Hematopoietic multipotent progenitor cell treated with erythropoietin and hydrocortisone succinate and interleukin-3 and kit ligand, for 4 days (in vitro differentiated cells): ENCODE results near the gene FAM98C.
"Not testable (repeated sequence)": the region's sequence is repeated elsewhere in the genome, so short reads cannot be mapped to it uniquely, and the experiment has no call there.

Source experiments
- DNase-seq: peaks from one replicate; pipeline ENCODE4 v3.0.0-alpha.2; 2015

Gene FAM98C

DNA sequence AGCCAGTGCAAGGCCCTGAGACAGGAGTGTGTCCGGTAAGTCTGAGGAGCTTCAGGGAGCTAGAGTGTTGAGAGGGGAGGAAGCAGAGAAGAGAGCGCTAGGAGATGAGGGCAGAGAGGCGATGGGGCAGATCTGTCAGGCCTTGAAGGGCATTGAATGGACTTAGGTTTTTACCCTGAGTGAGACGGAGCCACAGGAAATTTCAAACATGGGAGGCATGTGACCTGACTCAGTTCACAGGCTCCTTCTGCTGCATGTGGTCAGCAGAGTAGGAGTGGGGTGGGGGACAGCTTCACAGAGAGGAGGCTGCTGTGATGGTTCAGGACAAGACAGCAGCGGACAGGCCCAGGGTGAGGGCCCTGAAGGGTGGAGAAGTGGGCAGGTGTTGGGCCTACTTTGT lies 2.5 kb upstream of the FAM98C start:
- no peak for DNase-seq

DNA sequence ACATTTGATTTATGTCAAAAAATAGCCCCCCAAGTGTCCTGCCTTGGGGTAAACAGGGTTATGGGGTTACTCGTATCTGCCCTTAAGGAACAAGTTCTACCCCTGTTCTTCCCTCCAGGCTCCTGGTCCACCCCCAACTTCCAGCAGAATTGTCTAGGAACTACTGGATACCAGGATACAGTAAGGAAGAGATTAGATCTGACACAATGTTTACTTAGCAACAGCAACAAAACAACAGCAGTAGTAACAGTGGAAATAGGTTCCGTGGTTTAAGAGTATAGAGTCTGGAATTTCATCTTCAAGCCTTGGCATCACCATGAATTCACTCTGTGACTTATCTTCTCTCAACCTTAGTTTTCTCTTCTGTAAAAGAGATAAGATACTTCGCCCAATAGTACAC lies 1.7 kb upstream of the FAM98C start:
- DNase-seq = no peak

DNA sequence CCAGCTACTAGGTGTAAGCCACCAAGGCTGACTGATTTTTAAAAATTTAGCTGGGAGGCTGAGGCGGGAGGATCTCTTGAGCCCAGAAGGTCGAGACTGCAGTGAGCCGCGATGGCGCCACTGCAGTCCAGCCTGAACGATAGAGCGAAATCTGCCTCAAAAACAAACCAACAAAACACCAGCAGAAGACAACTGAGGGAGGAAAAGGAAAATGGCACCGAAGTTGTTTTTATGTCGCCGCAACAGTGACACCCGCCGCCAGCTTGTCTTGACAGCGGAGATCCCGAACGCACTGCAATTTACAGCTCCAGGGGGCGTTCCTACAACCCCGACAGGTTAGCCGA lies 298 bp upstream of the FAM98C start:
- no peak for DNase-seq

DNA sequence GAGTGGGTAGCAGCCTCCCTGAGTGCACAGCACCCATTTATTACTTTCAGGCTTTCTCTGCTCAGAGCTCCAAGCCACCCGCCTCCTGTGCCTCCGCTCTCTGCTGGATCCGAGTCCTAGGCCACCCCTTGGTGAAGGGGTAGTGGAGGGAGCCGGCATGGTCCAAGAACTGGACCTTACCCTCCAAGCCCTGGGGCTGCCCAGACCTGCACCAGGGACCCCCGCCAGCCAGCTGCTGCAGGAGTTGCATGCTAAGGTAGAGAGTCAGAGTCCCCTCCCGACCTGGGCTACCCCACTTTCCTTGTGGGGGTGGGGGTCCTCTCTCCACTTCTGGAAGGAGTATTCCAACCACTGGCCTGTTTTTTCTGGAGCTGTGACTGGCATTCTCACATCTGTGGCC lies 2.0 kb downstream of the FAM98C start:
- DNase-seq = no peak

DNA sequence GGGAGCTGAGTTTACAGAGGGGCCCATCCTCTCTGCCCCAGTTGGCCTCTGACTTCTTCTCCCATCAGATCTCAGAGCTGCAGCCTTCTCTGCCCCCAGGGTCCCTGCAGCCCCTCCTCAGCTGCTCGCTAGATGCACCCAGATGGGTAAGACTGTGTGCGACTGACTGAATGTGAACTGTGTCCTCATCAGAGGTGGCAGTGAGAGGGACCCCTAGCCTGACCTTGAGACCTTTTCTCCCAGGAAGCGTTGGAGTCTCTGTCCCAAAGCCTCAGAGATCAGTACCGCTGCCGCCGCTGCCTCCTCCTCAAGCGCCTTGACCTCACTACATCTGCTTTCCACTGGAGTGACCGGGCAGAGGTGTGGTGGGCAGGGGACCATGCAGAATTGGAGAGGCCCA lies 2.4 kb downstream of the FAM98C start:
- no peak for DNase-seq

DNA sequence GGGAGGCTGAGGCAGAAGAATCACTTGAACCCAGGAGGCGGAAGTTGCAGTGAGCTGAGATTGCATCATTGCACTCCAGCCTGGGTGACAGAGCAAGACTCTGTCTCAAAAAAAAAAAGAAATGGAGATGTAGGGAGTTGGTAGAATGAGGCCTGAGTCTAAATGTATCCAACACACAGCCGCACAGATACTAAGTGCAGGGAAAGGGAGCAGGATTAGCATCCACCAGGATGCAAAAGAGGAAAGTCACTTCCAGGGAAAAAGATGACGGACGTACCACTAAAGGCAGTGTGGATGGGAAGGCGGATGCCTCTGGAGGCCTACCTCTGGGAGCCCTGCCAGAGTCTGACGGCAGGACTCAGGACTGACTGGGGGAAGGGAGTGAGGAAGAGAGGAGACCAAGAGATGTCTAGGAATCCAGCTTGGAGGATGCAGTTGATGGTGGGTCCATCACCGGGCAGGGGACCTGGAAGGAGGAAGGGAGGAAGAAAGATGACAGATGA lies 6.8 kb downstream of the FAM98C start:
- DNase-seq = no peak

DNA sequence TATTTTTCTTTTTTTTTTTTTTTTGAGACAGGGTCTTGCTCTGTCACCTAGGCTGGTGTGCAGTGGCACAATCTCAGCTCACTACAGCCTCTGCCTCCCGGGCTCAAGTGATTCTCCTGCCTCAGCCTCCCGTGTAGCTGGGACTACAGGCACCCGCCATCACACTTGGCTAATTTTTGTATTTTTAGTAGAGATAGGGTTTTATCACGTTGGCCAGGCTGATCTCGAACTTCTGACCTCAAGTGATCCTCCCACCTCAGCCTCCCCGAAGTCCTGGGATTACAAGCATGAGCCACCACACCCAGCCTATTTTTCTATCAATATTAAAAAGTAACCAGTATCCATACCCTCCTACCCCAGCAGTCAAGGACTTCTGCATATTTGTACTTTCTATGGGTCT lies 7.5 kb downstream of the FAM98C start:
- not testable (repeated sequence) for DNase-seq

DNA sequence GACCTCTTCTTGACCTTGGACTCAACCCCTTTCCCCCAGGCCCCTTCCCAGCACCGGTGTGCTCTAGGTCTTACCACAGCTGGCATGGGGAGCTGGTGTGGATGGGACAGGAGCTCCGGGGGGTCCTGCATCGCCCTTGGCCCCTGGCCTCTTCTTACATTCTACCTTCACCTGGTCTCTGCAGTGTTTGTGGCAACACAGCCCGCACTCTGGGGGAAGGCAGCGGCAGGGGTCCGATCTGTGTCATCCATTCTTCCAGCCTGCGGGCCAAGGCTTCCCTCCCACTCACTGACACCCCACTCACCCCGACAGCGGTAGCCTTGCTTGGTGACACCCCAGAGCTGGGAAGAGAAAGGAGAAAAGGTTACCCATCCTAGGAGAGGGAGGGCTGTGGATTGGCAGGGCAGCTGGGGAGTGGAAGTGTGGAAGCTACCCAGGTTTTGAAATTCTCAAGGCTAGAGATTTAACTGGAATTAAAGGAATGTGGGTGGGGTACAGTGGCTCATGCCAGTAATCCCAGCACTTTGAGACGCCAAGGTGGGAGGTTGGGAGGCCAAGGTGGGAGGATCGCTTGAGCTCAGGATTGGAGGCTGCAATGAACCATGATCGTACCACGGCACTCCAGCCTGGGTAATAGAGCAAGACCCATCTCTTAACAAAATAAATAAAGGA lies 8.3 kb downstream of the FAM98C start:
- no peak for DNase-seq

DNA sequence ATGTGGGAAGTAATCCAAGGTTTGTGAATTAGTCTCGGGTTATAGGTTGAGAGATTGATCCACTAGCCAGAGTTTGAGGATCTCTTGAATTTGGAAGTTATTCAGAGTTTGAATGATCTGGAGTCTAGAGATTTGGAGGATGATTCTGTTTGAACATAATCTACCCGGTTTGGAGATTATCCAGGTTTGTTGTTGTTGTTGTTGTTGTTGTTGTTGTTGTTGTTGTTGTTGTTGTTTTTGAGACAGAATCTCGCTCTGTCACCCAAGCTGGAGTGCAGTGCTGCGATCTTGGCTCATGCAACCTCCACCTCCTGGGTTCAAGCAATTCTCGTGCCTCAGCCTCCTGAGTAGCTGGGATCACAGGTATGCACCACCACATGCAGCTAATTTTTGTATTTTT lies 9.0 kb downstream of the FAM98C start:
- not testable (repeated sequence) for DNase-seq

DNA sequence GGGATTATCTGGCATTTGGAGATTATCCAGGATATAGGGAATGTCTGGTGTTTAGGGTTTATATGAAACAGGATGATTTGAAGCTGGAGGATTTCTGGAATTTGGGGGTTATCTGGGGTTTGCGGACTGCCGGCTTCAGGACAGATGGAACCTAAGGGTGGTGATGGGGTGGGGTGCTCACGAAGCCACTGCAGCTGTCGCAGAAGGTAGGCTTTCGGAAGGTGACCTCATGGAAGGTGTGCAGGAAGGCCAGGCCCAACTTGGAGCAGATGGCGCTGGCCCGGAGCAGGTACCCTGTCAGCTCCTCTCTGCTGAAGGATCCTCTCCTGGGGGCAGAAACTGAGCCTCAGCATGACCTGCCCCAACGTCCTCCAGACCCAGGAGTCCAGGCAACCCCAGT lies 9.6 kb downstream of the FAM98C start:
- no peak for DNase-seq

DNA sequence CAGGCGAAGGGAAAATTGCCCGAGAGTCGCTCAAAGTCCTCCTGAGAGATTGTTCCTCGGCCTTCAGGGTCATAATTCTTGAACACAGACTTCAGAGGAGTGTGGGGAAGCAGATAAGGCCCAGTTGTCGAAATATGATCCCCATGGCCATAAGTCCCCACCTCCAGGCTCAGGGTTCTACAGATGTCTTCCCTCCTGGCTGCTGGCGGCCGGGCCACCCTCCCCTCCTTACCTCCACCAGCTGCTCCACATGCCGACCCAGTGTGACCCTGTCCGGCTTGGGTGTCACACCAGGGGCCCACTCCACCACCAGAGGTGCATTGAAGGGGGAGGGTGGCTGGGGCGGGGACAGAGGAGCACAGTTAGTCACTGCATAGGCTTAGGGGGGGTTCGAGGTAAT lies 10.1 kb downstream of the FAM98C start:
- peak; percentile 38 for DNase-seq

DNA sequence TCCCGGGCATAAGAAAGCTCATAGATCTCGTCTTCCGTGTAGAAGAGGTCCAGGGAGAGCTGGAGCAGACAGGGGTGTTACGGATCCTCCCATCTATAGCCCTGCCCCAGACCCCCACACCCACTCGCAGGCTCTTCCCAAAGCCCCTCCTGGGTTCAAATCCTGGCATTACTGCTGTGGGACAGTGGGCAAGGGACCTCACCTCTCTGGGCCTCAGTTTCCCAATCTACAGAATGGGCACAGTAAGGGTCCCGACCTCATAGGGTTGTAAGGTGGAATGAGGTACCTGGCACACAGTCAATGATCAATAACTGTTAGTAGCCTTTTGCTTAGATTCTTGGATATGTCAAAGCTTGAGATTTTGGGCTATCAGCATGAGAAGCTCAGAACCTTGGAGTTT lies 10.5 kb downstream of the FAM98C start:
- DNase-seq = no peak

DNA sequence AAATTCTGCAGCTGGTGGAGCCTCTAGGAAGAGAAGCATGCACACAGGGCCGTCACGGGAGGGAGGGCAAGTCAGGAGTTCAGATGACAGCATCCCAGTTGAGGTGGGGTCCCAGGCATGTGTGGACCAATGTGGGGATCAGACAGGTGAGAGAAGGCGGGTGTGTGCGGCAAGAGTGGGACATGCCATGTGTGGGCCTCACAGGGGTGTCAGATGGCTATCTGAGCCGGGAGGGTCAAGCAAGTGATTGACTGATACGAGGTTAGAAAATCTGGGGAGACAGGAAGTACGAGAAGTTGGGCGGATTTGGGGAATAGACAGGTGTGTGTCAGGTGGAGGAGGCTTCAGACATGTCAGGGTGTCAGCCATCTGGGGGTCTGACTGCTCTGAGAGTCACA lies 14.3 kb downstream of the FAM98C start:
- no peak for DNase-seq

DNA sequence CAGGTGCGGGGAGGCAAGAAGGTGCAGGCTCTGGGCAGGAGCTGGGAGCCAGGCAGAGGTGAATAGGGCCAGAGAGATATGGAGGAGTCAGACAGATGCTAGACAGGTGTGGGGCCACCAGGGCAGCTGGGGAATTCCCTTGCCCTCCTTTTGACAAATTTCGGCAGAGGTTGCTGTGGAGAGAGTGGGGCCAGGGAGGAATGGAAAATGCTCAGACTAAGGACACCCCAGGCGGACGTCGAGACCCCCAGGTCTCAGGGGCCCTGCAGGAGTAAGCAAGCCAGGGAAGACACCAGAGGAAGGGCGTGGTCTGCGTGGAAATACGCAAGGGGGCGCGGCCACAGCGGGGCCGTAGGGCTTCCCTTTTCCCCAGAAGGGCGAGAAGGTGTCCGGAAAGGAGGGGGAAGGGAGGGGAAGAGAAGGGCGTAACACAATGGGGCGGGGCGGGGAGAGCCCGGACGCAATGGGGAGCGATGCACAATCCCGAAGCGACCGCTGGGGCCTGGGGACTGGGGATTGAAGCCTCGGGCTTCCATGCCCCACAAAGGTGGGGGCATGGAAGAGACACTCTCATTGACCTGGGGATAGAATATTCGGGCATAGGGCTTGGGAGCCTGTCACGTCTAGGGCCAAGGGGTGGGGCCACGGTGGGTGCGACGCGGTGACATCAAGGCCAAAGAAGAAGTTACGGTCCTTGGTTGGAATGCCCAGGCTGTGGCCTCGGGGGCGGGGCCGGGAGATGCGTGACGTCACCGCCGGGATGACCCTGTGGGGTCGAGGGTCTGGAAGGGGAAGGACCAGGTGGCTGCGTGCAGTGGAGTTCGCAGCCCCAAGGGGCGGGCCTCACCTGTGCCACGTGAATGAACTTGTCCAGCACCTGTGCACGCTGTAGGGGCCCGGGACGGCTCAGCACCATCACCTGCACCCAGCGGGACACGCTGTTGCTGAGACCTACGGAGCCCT lies 14.9 kb downstream of the FAM98C start:
- DNase-seq = peak; percentile 92

DNA sequence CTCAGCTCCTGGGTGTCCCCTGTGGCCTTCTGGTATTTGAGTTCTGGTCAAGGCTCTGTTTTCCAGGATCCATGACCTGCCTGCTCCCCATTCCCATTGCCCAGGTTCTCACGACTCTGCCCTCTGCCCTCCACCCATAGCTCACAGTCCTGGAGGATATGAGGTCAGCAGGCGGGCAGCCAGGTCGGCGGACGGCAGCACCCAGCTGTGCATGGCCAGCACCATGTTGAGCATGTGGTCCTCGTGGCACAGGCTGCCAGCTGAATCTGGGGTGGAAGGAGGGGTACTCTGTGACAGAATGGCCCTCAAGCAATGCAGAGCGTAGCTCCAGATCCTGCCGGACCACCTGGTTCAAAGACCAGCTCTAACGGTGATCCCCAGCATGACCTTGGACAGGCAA lies 18.0 kb downstream of the FAM98C start:
- DNase-seq = no peak

DNA sequence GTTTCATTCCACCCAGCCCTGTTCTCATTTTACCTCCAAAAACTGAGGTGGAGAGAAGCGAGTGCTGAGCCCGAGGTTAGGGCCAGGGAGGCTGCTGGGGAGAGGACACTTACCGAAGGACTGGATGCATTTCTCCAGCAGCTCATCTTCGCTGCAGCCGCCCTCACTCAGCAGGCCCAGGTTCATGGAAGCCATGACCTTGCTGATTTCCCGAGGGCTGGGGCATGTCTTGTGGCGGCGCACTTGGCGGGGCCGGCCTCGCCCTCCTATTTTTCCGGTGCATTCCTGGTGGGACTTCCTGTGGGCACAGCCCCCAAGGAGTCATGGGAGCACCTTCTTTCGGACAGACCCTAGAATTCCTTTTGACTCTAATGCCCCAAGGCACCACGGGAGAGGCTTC lies 19.0 kb downstream of the FAM98C start:
- no peak for DNase-seq

DNA sequence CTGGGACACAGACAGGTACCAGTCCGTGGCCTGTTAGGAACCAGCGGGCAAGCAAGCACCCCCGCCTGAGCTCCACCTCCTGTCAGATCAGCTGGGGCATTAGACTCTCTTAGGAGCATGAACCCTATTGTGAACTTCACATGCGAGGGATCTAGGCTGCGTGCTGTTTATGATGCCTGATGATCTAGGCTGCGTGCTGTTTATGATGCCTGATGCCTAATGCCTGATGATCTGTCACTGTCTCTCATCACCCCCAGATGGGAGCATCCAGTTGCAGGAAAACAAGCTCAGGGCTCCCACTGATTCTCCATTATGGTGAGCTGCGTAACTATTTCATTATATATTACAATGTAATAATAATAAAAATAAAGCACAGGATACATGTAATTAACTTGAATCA lies 19.5 kb downstream of the FAM98C start:
- no peak for DNase-seq

DNA sequence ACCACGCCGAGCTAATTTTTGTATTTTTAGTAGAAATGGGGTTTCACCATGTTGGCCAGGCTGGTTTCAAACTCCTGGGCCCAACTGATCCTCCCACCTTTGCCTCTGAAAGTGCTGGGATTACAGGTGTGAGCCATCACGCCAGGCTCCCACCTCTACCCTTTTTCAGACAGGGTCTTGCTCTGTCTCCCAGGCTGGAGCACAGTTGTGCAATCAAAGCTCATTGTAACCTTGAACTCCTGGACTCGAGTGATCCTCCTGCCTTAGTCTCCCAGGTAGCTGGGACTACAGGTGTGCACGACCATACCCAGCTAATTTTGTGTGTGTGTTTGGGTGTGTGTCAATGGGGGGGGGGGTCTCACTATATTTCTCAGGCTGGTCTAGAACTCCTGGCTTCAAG lies 21.4 kb downstream of the FAM98C start:
- DNase-seq = no peak

DNA sequence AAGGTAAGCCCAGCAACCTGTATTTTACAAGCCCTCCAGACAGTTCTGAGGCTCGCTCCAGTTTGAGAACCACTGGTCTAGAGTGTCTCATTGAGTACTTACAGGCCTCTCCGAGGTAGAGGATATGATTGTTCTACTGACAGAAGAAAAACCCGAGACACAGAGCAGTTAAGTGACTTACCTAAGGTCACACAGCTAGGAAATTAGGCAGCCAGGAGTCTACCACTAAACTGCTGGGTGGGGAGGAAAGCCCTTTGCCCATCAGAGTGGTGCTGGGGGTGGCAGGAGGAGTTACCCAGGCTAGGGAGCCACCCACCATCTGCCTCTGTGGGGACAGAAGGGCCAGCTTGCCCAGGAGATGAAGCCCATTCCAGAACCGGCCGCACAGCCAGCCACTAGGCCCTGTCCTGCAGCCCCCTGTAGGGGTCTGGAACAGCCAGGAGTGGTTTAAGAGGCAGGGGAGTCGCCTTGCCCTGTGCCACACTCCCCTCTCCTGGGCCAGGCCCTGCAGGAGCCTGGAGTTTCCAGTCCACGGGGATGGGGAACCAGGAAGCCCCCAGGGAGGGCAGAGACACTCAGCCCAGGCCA lies 22.4 kb downstream of the FAM98C start:
- DNase-seq = peak; percentile 29

DNA sequence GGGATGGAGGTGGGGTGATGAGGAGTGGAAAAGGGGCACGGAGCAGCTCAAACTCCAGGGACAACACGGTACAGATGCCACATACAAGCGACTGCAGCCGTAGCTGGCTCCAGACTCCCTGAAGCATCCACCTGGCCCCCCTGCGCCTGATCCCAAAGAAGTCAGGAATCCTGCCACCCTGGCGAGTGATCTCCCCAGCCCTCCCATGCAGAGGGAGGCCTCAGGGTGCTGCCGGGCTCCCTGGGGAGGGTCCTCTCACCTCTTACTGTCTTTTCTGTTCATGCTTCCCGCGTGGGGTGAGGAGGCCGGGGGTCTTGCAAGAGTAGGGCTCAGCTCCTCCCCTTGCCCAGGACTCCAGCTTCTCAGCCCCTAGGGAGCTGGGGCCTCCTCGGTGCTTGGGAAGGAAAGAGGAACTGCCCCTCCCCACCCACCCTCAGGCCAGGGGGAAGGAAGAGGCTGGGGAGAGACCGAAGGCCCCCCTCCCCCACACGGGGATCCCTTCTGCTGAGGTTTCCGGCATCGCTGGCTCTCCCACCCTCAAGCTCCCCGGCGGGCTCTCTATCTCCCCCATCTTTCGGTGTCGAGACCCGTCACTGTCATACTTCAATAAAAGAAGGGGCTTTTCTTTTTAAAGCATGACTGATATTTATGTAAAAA lies 23.0 kb downstream of the FAM98C start, which contains the start of gene RASGRP4:
TSS of gene RASGRP4 (minus strand) at position 410 of the 657 bp plus-strand sequence. CDS start at position 282, 128 bp downstream.
- DNase-seq = peak; percentile 92

DNA sequence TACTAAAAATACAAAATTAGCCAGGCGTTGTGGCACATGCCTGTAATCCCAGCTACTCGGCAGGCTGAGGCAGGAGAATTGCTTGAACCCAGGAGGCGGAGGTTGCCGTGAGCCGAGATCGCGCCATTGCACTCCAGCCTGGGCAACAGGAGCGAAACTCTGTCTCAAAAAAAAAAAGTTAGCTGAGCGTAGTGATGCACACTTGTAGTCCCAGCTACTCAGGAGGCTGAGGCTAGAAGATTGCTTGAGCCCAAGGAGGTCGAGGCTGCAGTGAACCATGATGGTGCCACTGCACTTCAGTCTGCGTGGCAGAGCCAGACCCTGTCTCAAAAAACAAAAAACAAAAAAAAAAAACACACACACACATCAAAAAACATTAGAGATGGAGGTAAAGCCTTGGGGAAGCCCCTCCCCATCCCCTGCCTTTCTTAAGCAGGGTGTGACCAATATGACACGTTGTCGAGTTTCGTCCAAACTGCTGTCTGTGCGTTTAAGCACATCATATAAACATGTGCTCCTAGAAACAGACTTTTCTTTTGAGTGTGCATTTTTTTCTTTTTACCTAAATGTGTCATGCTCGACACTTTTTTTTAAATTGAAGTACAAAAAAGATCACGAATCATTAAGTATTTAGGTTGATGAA lies 24.3 kb downstream of the FAM98C start:
- not testable (repeated sequence) for DNase-seq

DNA sequence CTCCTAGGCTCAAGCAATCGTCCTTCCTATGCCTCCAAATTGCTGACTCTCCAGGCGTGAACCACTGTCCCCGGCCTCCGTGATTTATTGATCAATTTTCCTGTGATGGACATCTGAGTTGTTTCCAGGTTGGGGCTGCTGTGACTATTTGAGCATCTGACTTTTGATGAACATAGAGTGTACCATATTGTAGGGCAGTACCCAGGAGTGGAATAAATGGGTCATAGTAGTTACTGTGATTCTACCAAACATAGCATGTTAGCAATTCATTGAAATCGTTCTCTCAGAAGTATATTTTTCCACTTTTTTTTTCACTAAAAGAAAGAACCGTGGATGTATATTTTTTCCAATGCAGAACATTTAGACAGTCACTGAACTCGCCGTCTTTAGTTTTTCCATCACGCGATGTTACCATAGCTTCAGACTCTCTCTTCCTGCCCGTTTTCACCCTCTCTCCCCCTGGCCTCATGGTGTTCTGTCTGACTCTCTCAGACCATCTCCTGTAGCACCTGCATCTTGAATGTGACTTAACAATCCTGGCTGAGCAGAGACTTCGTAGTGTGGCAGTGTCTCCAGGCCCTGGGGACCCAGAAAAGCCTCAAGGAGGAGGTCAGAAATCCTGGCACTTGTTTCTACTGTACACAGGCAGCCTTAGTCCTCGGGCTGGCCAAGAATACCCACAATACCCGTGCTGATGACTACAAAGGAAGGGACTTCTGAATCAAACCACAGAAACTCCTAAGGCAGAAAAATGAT lies 26.3 kb downstream of the FAM98C start:
- peak; percentile 37 for DNase-seq
